DMS53 treated with DMSO at 0.1 percent for 48 hours (cell line): Measurements from ENCODE around the gene YWHAQ.
"Not testable (repeated sequence)": the region's sequence is repeated elsewhere in the genome, so short reads cannot be mapped to it uniquely, and the experiment has no call there.

Experiments
- DNase-seq: peaks from one replicate; lab custom pipeline; 2025; ENCODE audit not compliant: unreplicated experiment; lab: John Stamatoyannopoulos, UW

The YWHAQ gene

GRCh38 chr2:9552219-9553178, 78.3 kb downstream of the YWHAQ start:
- no peak for DNase-seq

GRCh38 chr2:9550859-9551391, 79.9 kb downstream of the YWHAQ start:
- DNase-seq = not testable (repeated sequence)

- DNase-seq = no peak
Measured at GRCh38 chr2:9549420-9549819, 81.4 kb downstream of the YWHAQ start.

- DNase-seq = no peak
Measured at GRCh38 chr2:9548506-9548905, 82.3 kb downstream of the YWHAQ start.

GRCh38 chr2:9547262-9547991, 83.4 kb downstream of the YWHAQ start:
- DNase-seq = no peak

GRCh38 chr2:9545502-9545901, 85.3 kb downstream of the YWHAQ start:
- DNase-seq = no peak

- no peak for DNase-seq
Measured at GRCh38 chr2:9543557-9543956, 87.2 kb downstream of the YWHAQ start.

GRCh38 chr2:9539531-9539930, 91.3 kb downstream of the YWHAQ start:
- DNase-seq = no peak

- no peak for DNase-seq
Measured at GRCh38 chr2:9538000-9538507, 92.7 kb downstream of the YWHAQ start.

GRCh38 chr2:9536504-9536903, 94.3 kb downstream of the YWHAQ start:
- DNase-seq = no peak

- DNase-seq = no peak
Measured at GRCh38 chr2:9535177-9535576, 95.6 kb downstream of the YWHAQ start.
